Lower leg skin (tissue), 3 donors: ENCODE results near the gene TLL2.

ENCODE experiments used
- CTCF ChIP-seq, 3 donors: fragments of 450-650 bp; IDR thresholded peaks; one replicate each; pipeline ENCODE4 v1.5.1; 2016; ENCODE audit warnings: antibody characterized with exemption in 3 of 3, mild to moderate bottlenecking in 3 of 3, moderate library complexity in 2 of 3
- POLR2A ChIP-seq, 2 donors: fragments of 450-650 bp; IDR thresholded peaks; one replicate each; pipeline ENCODE4 v1.6.1; 2016 to 2017; ENCODE audit warnings: antibody characterized with exemption in 2 of 2, mild to moderate bottlenecking in 1 of 2, moderate library complexity in 1 of 2

- TF ChIP-seq CTCF (IDR thresholded peaks at IDR 0.05): no peak
- no peak for TF ChIP-seq POLR2A (IDR thresholded peaks at IDR 0.05)
These were observed 139.7 kb downstream of the TLL2 start for GRCh38 chr10:96374004-96374403.
